ENCODE measurements around the gene AIFM2.

GRCh38 chr10:70101668-70102067 lies 31.0 kb downstream of the AIFM2 start:
- TF ChIP-seq TCF12 (IDR thresholded peaks at IDR 0.05) (no peak), NFIC (IDR thresholded peaks at IDR 0.05; ENCODE audit: borderline replicate concordance) (no peak), FOXM1 (IDR thresholded peaks at IDR 0.05; ENCODE audit: low read depth) (no peak), MXI1 (IDR thresholded peaks at IDR 0.05; ENCODE audit: low read depth, low read length) (no peak), REST (IDR thresholded peaks at IDR 0.05; ENCODE audit: low read depth, low read length) (no peak), YY1 (IDR thresholded peaks at IDR 0.05; ENCODE audit: low read depth) (no peak), RAD21 (IDR thresholded peaks at IDR 0.05; ENCODE audit: low read length) (no peak), TAF1 (IDR thresholded peaks at IDR 0.05; ENCODE audit: borderline replicate concordance, low read depth, low read length) (no peak), RXRA (IDR thresholded peaks at IDR 0.05; ENCODE audit: borderline replicate concordance, low read depth) (no peak), SMC3 (IDR thresholded peaks at IDR 0.05; ENCODE audit: low read depth, low read length) (no peak), GABPA (IDR thresholded peaks at IDR 0.05; ENCODE audit: low read depth) (no peak), GATA2 (CRISPR knock-in tag; IDR thresholded peaks at IDR 0.05) (no peak)
- TF ChIP-seq, protein P1, sequence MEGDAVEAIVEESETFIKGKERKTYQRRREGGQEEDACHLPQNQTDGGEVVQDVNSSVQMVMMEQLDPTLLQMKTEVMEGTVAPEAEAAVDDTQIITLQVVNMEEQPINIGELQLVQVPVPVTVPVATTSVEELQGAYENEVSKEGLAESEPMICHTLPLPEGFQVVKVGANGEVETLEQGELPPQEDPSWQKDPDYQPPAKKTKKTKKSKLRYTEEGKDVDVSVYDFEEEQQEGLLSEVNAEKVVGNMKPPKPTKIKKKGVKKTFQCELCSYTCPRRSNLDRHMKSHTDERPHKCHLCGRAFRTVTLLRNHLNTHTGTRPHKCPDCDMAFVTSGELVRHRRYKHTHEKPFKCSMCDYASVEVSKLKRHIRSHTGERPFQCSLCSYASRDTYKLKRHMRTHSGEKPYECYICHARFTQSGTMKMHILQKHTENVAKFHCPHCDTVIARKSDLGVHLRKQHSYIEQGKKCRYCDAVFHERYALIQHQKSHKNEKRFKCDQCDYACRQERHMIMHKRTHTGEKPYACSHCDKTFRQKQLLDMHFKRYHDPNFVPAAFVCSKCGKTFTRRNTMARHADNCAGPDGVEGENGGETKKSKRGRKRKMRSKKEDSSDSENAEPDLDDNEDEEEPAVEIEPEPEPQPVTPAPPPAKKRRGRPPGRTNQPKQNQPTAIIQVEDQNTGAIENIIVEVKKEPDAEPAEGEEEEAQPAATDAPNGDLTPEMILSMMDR (IDR thresholded peaks at IDR 0.05): no peak
